Activated T-helper 2 cell treated with anti-CD3 and anti-CD28 coated beads, Interferon-gamma antibody, Interleukin-2, Interleukin-4, amounts not matched to agents 10 μg/mL and 5 μg/mL and 100 μg/mL, durations not matched to agents 14 hours and 24 hours and 36 hours (primary cell): Measurements from ENCODE around the gene RBM26. TPM values are rescaled to one million over a fixed set of nuclear protein-coding genes. Genes with fewer than 3 reads are reported as not detected.

Experiments used
- DNase-seq: peaks from one replicate; pipeline ENCODE4 v3.0.0; 2021; ENCODE audit warnings: low spot score
- H3K27ac Mint-ChIP-seq: one replicate; pipeline ENCODE4 v1.8.0; 2021; ENCODE audit warnings: mixed read lengths
- H3K27me3 Mint-ChIP-seq: one replicate; pipeline ENCODE4 v1.8.0; 2021; ENCODE audit warnings: low read depth, mixed read lengths
- H3K36me3 Mint-ChIP-seq: one replicate; pipeline ENCODE4 v1.8.0; 2021; ENCODE audit warnings: low read depth, mixed read lengths
- H3K4me1 Mint-ChIP-seq: one replicate; pipeline ENCODE4 v1.8.0; 2021; ENCODE audit warnings: low read depth, mixed read lengths
- H3K4me3 Mint-ChIP-seq: one replicate; pipeline ENCODE4 v1.8.0; 2021; ENCODE audit warnings: low read depth, mild to moderate bottlenecking, moderate library complexity, mixed read lengths
- H3K9me3 Mint-ChIP-seq: one replicate; pipeline ENCODE4 v1.8.0; 2021; ENCODE audit warnings: mixed read lengths
- intact Hi-C: fragments of 100-400 bp; cut with micrococcal nuclease; formaldehyde crosslinking; loops from one replicate; pipeline ENCODE4 v1.15.1; 2023
- total RNA-seq: library from RNA; stranded (reverse); gene quantifications from 2 replicates; pipeline ENCODE4 v1.2.3, GENCODE V29; 2022

Gene RBM26
- 93.7 and 94.2 TPM in 2 replicates for total RNA-seq

GRCh38 chr13:79405831-79406596 lies at the start of gene RBM26:
TSS of gene RBM26 (minus strand) at chr13:79406255. CDS start at chr13:79405774, 481 bp downstream.
- DNase-seq: peak; percentile 92
- Mint-ChIP-seq H3K27me3 (no peaks in the 10 kb centered on the region), H3K27ac (peak within 1 kb of the TSS; percentile 97), H3K36me3 (peaks cover 22% of the 10 kb centered on the region), H3K4me3 (peak within 1 kb of the TSS; percentile 89), H3K9me3 (no peaks in the 10 kb centered on the region), H3K4me1 (peaks cover 42% of the 10 kb centered on the region)
- intact Hi-C loops: loop anchor here (1.0 to 10.0 kb wide), 7 partner anchors 13 to 1381 kb away; partner anchors contain the start of genes NDFIP2 and OBI1

- DNase-seq: no peak
- H3K9me3 Mint-ChIP-seq: peaks cover 6% of the 10 kb centered on the region
- peaks cover 24% of the 10 kb centered on the region for H3K36me3 Mint-ChIP-seq
- H3K4me3 Mint-ChIP-seq: no peak overlapping the region
- peak overlapping the region; percentile 72 for H3K27ac Mint-ChIP-seq
- H3K4me1 Mint-ChIP-seq: peaks cover 72% of the 10 kb centered on the region
- H3K27me3 Mint-ChIP-seq: no peaks in the 10 kb centered on the region
- intact Hi-C loops: no loop called here
Observed at GRCh38 chr13:79455331-79455730, 49.3 kb upstream of the RBM26 start.

GRCh38 chr13:79452239-79452913 lies 46.3 kb upstream of the RBM26 start:
- intact Hi-C loops: no loop called here
- peaks cover 30% of the 10 kb centered on the region for H3K36me3 Mint-ChIP-seq
- no peaks in the 10 kb centered on the region for H3K27me3 Mint-ChIP-seq
- no peak for DNase-seq
- peaks cover 79% of the 10 kb centered on the region for H3K4me1 Mint-ChIP-seq
- peak overlapping the region; percentile 97 for H3K27ac Mint-ChIP-seq
- peaks cover 16% of the 10 kb centered on the region for H3K9me3 Mint-ChIP-seq
- H3K4me3 Mint-ChIP-seq: peak overlapping the region; percentile 75

GRCh38 chr13:79451500-79451962 lies 45.5 kb upstream of the RBM26 start:
- DNase-seq: peak; percentile 88
- intact Hi-C loops: loop anchor here (1.0 to 2.0 kb wide), 5 partner anchors 30 to 74 kb away; partner anchors contain the start of gene NDFIP2
- H3K9me3 Mint-ChIP-seq: peaks cover 16% of the 10 kb centered on the region
- H3K4me3 Mint-ChIP-seq: peak overlapping the region; percentile 75
- H3K27me3 Mint-ChIP-seq: no peaks in the 10 kb centered on the region
- H3K4me1 Mint-ChIP-seq: peaks cover 80% of the 10 kb centered on the region
- peaks cover 26% of the 10 kb centered on the region for H3K36me3 Mint-ChIP-seq
- H3K27ac Mint-ChIP-seq: peak overlapping the region; percentile 97

- Mint-ChIP-seq H3K9me3 (peaks cover 10% of the 10 kb centered on the region), H3K27ac (peak overlapping the region; percentile 83), H3K4me3 (no peak overlapping the region), H3K27me3 (no peaks in the 10 kb centered on the region), H3K4me1 (peaks cover 84% of the 10 kb centered on the region), H3K36me3 (peaks cover 16% of the 10 kb centered on the region)
- intact Hi-C loops: loop anchor here (2.0 kb wide), 2 partner anchors 41 to 63 kb away; no protein-coding TSS in a partner anchor
- DNase-seq: no peak
Observed at GRCh38 chr13:79450110-79450509, 44.1 kb upstream of the RBM26 start.

- Mint-ChIP-seq H3K4me3 (no peak overlapping the region), H3K4me1 (peaks cover 75% of the 10 kb centered on the region), H3K36me3 (peaks cover 11% of the 10 kb centered on the region), H3K9me3 (peaks cover 10% of the 10 kb centered on the region), H3K27ac (peak overlapping the region; percentile 59), H3K27me3 (no peaks in the 10 kb centered on the region)
- no peak for DNase-seq
- intact Hi-C loops: no loop called here
Observed at GRCh38 chr13:79448413-79448812, 42.4 kb upstream of the RBM26 start.

- H3K4me1 Mint-ChIP-seq: peaks cover 70% of the 10 kb centered on the region
- H3K27ac Mint-ChIP-seq: peak overlapping the region; percentile 59
- peaks cover 6% of the 10 kb centered on the region for H3K36me3 Mint-ChIP-seq
- no peak for DNase-seq
- H3K4me3 Mint-ChIP-seq: no peak overlapping the region
- no peaks in the 10 kb centered on the region for H3K27me3 Mint-ChIP-seq
- intact Hi-C loops: loop anchor here (2.0 kb wide), 1 partner anchor 23 kb away; no protein-coding TSS in a partner anchor
- H3K9me3 Mint-ChIP-seq: peaks cover 10% of the 10 kb centered on the region
Observed at GRCh38 chr13:79447741-79448140, 41.7 kb upstream of the RBM26 start.

- intact Hi-C loops: loop anchor here (2.0 kb wide), 1 partner anchor 22 kb away; no protein-coding TSS in a partner anchor
- H3K36me3 Mint-ChIP-seq: peaks cover 6% of the 10 kb centered on the region
- peaks cover 64% of the 10 kb centered on the region for H3K4me1 Mint-ChIP-seq
- DNase-seq: no peak
- no peak overlapping the region for H3K27ac Mint-ChIP-seq
- peaks cover 10% of the 10 kb centered on the region for H3K9me3 Mint-ChIP-seq
- no peak overlapping the region for H3K4me3 Mint-ChIP-seq
- H3K27me3 Mint-ChIP-seq: no peaks in the 10 kb centered on the region
Observed at GRCh38 chr13:79447141-79447540, 41.1 kb upstream of the RBM26 start.

GRCh38 chr13:79445968-79446645 lies 40.1 kb upstream of the RBM26 start:
- peaks cover 56% of the 10 kb centered on the region for H3K4me1 Mint-ChIP-seq
- peaks cover 6% of the 10 kb centered on the region for H3K36me3 Mint-ChIP-seq
- peaks cover 10% of the 10 kb centered on the region for H3K9me3 Mint-ChIP-seq
- intact Hi-C loops: loop anchor here (1.0 to 2.0 kb wide), 2 partner anchors 11 to 21 kb away; no protein-coding TSS in a partner anchor
- peak overlapping the region; percentile 54 for H3K27ac Mint-ChIP-seq
- H3K27me3 Mint-ChIP-seq: no peaks in the 10 kb centered on the region
- peak overlapping the region; percentile 4 for H3K4me3 Mint-ChIP-seq
- no peak for DNase-seq

- H3K36me3 Mint-ChIP-seq: no peaks in the 10 kb centered on the region
Observed at GRCh38 chr13:79442706-79443105, 36.7 kb upstream of the RBM26 start.

GRCh38 chr13:79442221-79442620 lies 36.2 kb upstream of the RBM26 start:
- H3K4me3 Mint-ChIP-seq: no peak overlapping the region
- no peaks in the 10 kb centered on the region for H3K36me3 Mint-ChIP-seq
- H3K4me1 Mint-ChIP-seq: peaks cover 25% of the 10 kb centered on the region
- no peak for DNase-seq
- H3K27ac Mint-ChIP-seq: no peak overlapping the region
- H3K27me3 Mint-ChIP-seq: no peaks in the 10 kb centered on the region
- intact Hi-C loops: no loop called here
- no peaks in the 10 kb centered on the region for H3K9me3 Mint-ChIP-seq

More at GRCh38 chr13:79442706-79443105, 36.7 kb upstream of the RBM26 start:
- Mint-ChIP-seq H3K4me3 (no peak overlapping the region), H3K27ac (no peak overlapping the region), H3K27me3 (no peaks in the 10 kb centered on the region), H3K4me1 (peaks cover 30% of the 10 kb centered on the region), H3K9me3 (no peaks in the 10 kb centered on the region)
- intact Hi-C loops: no loop called here
- no peak for DNase-seq

- no peak overlapping the region for H3K4me3 Mint-ChIP-seq
- DNase-seq: no peak
- no peak overlapping the region for H3K27ac Mint-ChIP-seq
- H3K4me1 Mint-ChIP-seq: peaks cover 13% of the 10 kb centered on the region
- no peaks in the 10 kb centered on the region for H3K36me3 Mint-ChIP-seq
- H3K27me3 Mint-ChIP-seq: no peaks in the 10 kb centered on the region
- intact Hi-C loops: no loop called here
- H3K9me3 Mint-ChIP-seq: no peaks in the 10 kb centered on the region
Observed at GRCh38 chr13:79440958-79441528, 35.0 kb upstream of the RBM26 start.
